Hepatocyte (in vitro differentiated cells): ENCODE measurements around the gene ARHGEF12. TPM values are rescaled to one million over a fixed set of nuclear protein-coding genes. Genes with fewer than 3 reads are reported as not detected.

Experiments used
- DNase-seq: peaks from one replicate; pipeline ENCODE4 v3.0.0-alpha.2; 2016; ENCODE audit warnings: low spot score
- H2AFZ ChIP-seq: fragments of 200-600 bp; sonication (generic); 2 replicates; pipeline ENCODE4 v1.6.0; 2016; ENCODE audit warnings: antibody characterized with exemption, mild to moderate bottlenecking
- H3K27ac ChIP-seq: fragments of 200-600 bp; sonication (generic); 2 replicates; pipeline ENCODE4 v1.5.1; 2016; ENCODE audit warnings: mild to moderate bottlenecking
- H3K27me3 ChIP-seq: fragments of 200-600 bp; sonication (generic); 2 replicates; pipeline ENCODE4 v1.6.1; 2016
- H3K36me3 ChIP-seq: fragments of 200-600 bp; sonication (generic); replicated peaks from 2 replicates; pipeline ENCODE4 v1.5.1; 2016; ENCODE audit warnings: low read depth; ENCODE audit not compliant: insufficient read depth
- H3K4me1 ChIP-seq: fragments of 200-600 bp; sonication (generic); 2 replicates; pipeline ENCODE4 v1.5.1; 2016; ENCODE audit warnings: mild to moderate bottlenecking, moderate library complexity; ENCODE audit not compliant: insufficient read depth
- H3K4me2 ChIP-seq: fragments of 200-600 bp; sonication (generic); 2 replicates; pipeline ENCODE4 v1.6.0; 2016
- H3K4me3 ChIP-seq: fragments of 200-600 bp; sonication (generic); 2 replicates; pipeline ENCODE4 v1.5.1; 2016; ENCODE audit warnings: mild to moderate bottlenecking
- H3K79me2 ChIP-seq: fragments of 200-600 bp; sonication (generic); 2 replicates; pipeline ENCODE4 v1.6.0; 2017; ENCODE audit warnings: mild to moderate bottlenecking
- H3K9me2 ChIP-seq: fragments of 200-600 bp; sonication (generic); replicated peaks from 2 replicates; pipeline ENCODE4 v1.6.0; 2017; ENCODE audit warnings: mild to moderate bottlenecking; ENCODE audit not compliant: insufficient read depth
- H3K9me3 ChIP-seq: fragments of 200-600 bp; sonication (generic); 2 replicates; pipeline ENCODE4 v1.5.1; 2016; ENCODE audit warnings: low read depth, mild to moderate bottlenecking
- H4K20me1 ChIP-seq: fragments of 200-600 bp; sonication (generic); 2 replicates; pipeline ENCODE4 v1.6.0; 2016; ENCODE audit warnings: mild to moderate bottlenecking; ENCODE audit not compliant: insufficient read depth, poor library complexity, severe bottlenecking
- CTCF ChIP-seq: fragments of 200-600 bp; sonication (generic); IDR thresholded peaks from 2 replicates; pipeline ENCODE4 v1.5.1; 2016; ENCODE audit warnings: antibody characterized with exemption, mild to moderate bottlenecking; ENCODE audit not compliant: poor library complexity
- EZH2 ChIP-seq: fragments of 200-600 bp; sonication (generic); IDR thresholded peaks from 2 replicates; pipeline ENCODE4 v1.6.1; 2016; ENCODE audit warnings: antibody characterized with exemption, mild to moderate bottlenecking, borderline replicate concordance
- EZH2phosphoT487 ChIP-seq: fragments of 200-600 bp; sonication (generic); IDR thresholded peaks from one replicate; pipeline ENCODE4 v1.6.1; 2018; ENCODE audit warnings: antibody characterized with exemption, mild to moderate bottlenecking, low read depth, moderate library complexity; ENCODE audit not compliant: unreplicated experiment, severe bottlenecking
- WGBS: methylation state at CpG from one replicate; pipeline ENCODE4 v1.1.6; 2016; ENCODE audit warnings: low lambda C conversion rate; ENCODE audit errors: missing lambda C conversion rate; 5-methylcytosine and 5-hydroxymethylcytosine counted together
- polyA plus RNA-seq: library from polyadenylated mRNA; unstranded; fragments of >200 nt; fragmentation: Nextera tagmentation; extraction: Ambion mirVana; gene quantifications from 2 replicates; pipeline ENCODE4 v1.2.1, GENCODE V29; 2016
- total RNA-seq: library from RNA; depleted of rRNA; stranded (reverse); fragments of >200 nt; gene quantifications from 2 replicates; pipeline ENCODE4 v1.2.3, GENCODE V29; 2014

ARHGEF12 gene
- total and polyA plus RNA-seq, 2 experiments from 2014 or later, result 21.2 to 75.1 TPM

- Histone ChIP-seq H3K4me1 (peaks cover 44% of the 10 kb centered on the region), H3K79me2 (peaks cover 96% of the 10 kb centered on the region), H3K9me2 (no peaks in the 10 kb centered on the region), H3K36me3 (no peaks in the 10 kb centered on the region), H3K4me3 (no peak overlapping the region), H4K20me1 (peaks cover 72% of the 10 kb centered on the region), H3K9me3 (no peaks in the 10 kb centered on the region), H3K27me3 (no peaks in the 10 kb centered on the region), H3K27ac (no peak overlapping the region), H2AFZ (no peak overlapping the region), H3K4me2 (no peak overlapping the region)
- DNase-seq, result no peak
- 91% methylated on average over 2 of the region's 2 CpGs for WGBS
- TF ChIP-seq EZH2phosphoT487 (no peak), CTCF (no peak), EZH2 (no peak)
Observed at GRCh38 chr11:120343429-120343828, 7.2 kb downstream of the ARHGEF12 start.

DNA sequence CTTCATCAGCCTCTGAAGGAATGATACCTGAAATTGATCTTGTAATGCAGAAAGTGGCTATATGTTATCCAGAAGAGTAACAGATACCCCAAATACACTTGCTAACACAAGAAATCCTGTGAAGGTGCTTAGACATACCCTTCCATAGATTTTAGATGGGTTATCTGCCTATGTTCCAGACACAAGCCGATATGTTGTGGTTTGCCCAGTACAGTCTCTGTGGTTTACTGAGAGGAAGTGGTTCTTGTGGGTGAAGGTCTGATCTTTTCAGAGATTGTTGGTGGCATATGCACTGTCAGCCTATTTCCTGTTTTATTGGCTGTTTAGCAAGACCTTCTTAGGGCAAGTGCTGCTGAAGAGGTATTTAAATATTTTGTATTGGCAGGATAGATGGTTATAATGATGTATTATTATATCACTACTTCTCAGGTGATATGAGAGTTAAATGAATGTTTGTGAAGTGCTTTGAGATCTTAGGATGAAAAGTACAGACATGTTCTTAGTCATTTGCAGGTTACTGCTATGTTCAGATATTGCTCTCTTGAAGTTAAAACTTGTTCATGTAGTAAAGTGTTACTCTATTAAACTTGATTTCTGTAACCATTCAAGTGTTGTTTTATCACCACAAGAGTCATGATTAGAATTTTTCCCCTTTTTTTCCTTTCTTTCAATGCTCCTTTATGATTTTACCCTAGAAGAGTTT is 8.2 kb downstream of the ARHGEF12 start:
- no peak overlapping the region for H3K4me3 ChIP-seq
- H3K9me2 ChIP-seq, result no peaks in the 10 kb centered on the region
- no peaks in the 10 kb centered on the region for H3K36me3 ChIP-seq
- 67% methylated on average over 1 of the region's 1 CpG for WGBS
- no peak for TF ChIP-seq EZH2phosphoT487
- TF ChIP-seq EZH2, result no peak
- TF ChIP-seq CTCF, result no peak
- H3K9me3 ChIP-seq, result no peaks in the 10 kb centered on the region
- H3K4me1 ChIP-seq, result peaks cover 34% of the 10 kb centered on the region
- no peak for DNase-seq
- peaks cover 96% of the 10 kb centered on the region for H3K79me2 ChIP-seq
- no peak overlapping the region for H3K4me2 ChIP-seq
- no peak overlapping the region for H3K27ac ChIP-seq
- H3K27me3 ChIP-seq, result no peaks in the 10 kb centered on the region
- H4K20me1 ChIP-seq, result peaks cover 72% of the 10 kb centered on the region
- H2AFZ ChIP-seq, result no peak overlapping the region

GRCh38 chr11:120346233-120346632 is 10.0 kb downstream of the ARHGEF12 start:
- no peak overlapping the region for H2AFZ ChIP-seq
- H3K27me3 ChIP-seq, result no peaks in the 10 kb centered on the region
- H3K36me3 ChIP-seq, result no peaks in the 10 kb centered on the region
- H3K4me1 ChIP-seq, result peaks cover 17% of the 10 kb centered on the region
- TF ChIP-seq CTCF (no peak), EZH2phosphoT487 (no peak), EZH2 (no peak)
- H3K9me2 ChIP-seq, result no peaks in the 10 kb centered on the region
- H4K20me1 ChIP-seq, result peaks cover 69% of the 10 kb centered on the region
- H3K4me3 ChIP-seq, result no peak overlapping the region
- H3K79me2 ChIP-seq, result peaks cover 95% of the 10 kb centered on the region
- H3K9me3 ChIP-seq, result no peaks in the 10 kb centered on the region
- WGBS, result 58% methylated on average over 1 of the region's 1 CpG
- peak overlapping the region; percentile 63 for H3K4me2 ChIP-seq
- no peak overlapping the region for H3K27ac ChIP-seq
- no peak for DNase-seq

DNA sequence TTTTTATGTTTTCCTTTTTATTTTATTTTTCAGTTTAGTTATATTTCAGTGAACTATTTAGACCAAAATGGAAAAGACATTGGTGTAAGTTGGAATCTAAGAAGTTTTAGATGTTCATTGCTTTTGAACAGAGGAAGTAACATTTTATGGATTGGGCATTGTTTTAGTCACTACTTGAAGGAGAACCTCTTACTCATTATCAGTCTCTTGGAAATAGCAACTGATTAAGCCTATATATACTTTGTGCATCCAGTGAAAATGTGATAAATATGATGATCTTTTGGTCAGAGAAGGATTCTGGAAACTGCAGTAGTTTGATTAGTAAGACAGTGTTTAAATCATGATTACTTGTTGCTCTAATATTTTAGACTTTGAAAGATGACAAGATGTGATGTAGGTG is 14.4 kb downstream of the ARHGEF12 start:
- Histone ChIP-seq H3K4me3 (no peak overlapping the region), H4K20me1 (peaks cover 67% of the 10 kb centered on the region), H3K36me3 (no peaks in the 10 kb centered on the region), H3K27ac (no peak overlapping the region), H2AFZ (no peak overlapping the region), H3K4me2 (no peak overlapping the region), H3K79me2 (peaks cover 91% of the 10 kb centered on the region), H3K9me3 (no peaks in the 10 kb centered on the region), H3K27me3 (no peaks in the 10 kb centered on the region), H3K9me2 (no peaks in the 10 kb centered on the region), H3K4me1 (peaks cover 37% of the 10 kb centered on the region)
- DNase-seq, result no peak
- TF ChIP-seq EZH2 (no peak), CTCF (no peak), EZH2phosphoT487 (no peak)
